HG02763 (cell line): ENCODE results near the gene NKPD1.

Source experiments
- ATAC-seq: cut with Tn5 transposase; IDR thresholded peaks from one replicate; pipeline ENCODE4 v1.9.1; 2021; ENCODE audit warnings: mild to moderate bottlenecking, moderate library complexity; ENCODE audit not compliant: unreplicated experiment

The NKPD1 gene

DNA sequence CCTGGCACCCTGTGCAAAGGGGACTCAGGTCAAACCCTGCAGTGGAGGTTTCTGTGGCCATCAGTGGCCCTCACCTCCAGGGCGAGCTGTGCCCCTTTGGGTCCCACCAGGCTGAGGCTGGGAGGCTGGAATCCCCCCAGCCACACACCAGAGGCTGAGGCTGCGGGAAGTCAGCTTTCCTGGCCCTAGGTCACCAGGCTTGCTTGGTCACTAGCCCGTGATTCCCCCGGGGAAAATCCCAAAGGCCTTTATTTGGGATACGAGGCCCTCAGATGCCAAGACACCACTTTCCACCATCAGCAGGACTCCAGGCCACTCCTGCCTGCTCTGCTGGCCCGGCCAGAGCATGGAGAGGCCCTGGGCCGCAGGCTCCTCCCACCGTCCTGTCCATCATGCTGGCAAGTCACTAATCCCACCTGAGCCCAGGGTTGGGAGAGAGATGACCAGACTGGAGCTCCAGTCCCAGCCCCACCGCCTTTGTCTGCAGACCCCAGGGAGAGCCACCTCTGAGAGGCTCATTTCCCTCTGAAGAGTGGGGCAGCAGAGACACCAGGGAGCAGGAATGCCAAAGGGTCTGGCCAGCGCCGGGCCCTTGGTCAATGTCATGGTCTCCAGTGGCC, 4.7 kb downstream of the NKPD1 start:
- no peak for ATAC-seq

DNA sequence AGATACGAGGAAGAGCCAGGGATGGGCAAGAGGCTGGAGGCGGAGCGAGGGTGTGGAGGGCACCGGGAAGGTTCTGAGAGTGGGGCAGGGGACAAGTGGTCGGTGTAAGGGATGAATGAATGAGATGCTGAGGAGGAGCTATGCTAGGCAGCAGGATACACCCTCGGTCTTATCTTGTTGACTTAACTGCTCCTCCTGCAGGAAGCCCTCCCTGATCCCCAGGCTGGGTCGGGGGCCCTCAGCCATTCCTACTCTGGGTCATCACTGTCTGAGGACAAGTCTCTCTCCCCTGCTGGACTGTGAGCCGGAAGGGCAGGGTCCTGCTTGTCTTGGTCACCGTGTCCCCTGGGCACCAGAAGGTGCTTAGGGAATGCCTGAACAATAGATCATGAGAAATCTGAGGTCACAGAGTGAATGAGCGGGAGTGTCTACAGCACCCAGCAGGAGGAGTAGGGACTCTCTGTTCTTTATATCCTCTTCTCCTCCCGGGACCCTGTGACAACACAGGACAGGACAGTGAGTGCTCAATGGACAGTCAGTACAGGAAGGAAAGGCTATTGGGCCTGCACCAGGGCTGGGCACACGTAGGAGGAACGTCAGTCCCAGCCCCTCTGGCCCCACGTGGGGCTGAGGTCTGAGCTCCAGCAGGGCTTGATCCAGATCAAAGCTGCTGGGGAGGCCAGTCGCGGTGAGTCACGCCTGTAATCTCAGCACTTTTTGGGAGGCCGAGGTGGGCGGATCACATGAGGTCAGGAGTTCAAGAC, 6.5 kb downstream of the NKPD1 start:
- ATAC-seq = no peak

DNA sequence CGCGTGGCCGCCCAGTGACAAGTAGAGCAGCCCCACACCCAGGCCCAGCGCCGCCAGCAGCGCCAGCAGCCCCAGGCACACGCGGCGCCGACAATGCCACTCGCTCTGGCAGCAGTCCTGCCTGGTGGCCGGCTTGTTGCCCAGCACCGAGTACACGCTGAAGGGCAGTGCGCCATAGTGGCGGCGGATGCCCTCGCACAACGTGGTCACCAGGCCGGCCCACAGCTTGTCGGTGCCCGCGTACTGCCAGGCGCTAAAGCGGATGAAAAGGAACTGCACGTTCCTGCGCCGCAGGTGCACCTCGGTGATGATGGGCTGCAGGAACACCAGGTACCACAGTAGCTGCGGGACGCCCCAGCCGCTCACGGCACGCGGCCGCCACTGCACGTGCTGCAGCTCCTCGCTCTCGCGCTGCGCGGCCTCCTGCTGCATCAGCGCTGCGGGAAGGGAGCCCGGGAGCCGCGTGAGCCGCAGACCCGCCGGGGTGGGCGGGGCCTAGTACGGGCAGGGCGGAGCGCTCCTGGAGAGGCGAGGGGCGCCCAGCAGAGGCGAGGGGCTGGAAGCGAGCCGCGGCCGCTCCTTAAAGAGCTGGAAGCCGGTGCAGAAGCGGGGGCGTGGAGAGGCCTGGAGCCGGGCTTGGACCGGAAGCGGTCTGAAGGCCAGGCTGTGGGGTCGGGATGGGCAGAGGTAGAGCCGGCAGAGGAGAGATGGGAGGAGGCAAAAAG, 7.3 kb downstream of the NKPD1 start:
- ATAC-seq = no peak

DNA sequence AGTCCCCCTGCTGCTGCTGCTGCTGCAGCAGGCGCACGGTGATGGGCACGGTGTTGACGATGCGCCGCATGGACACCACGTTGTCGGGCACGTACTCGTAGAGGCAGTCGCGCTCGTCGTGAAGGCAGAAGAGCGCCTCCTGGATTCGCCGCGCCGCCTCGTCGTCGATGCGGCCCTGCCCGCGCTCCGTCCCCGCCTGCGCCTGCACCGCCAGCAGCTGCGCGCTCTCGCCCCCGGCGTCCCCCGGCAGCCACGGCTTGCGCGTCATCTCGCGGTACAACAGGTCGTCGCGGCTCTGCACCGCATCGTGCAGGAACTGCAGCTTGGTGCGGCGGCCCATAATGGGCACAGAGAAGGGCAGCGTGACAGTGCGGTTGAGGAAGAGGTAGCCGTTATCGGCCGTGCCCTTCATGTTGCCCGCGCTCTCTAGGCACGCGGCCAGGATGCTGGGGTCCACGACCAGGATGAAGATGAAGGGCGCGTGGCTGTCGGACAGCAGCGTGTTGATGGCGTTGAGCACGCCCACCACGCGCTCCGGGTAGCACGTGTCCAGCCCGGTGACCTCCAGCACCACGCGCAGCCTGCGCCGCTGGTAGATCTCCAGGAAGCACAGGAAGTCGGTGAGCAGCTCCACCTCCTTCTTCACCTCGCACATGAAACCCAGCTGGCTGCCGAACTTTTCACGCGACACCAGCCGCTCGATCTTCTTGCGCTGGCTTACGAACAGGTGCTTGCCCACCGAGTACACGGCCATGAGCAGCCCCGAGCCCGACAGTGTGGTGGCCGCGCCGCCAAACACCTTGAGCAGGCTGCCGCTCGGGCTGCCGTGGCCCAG, 8.1 kb downstream of the NKPD1 start:
- ATAC-seq = no peak

DNA sequence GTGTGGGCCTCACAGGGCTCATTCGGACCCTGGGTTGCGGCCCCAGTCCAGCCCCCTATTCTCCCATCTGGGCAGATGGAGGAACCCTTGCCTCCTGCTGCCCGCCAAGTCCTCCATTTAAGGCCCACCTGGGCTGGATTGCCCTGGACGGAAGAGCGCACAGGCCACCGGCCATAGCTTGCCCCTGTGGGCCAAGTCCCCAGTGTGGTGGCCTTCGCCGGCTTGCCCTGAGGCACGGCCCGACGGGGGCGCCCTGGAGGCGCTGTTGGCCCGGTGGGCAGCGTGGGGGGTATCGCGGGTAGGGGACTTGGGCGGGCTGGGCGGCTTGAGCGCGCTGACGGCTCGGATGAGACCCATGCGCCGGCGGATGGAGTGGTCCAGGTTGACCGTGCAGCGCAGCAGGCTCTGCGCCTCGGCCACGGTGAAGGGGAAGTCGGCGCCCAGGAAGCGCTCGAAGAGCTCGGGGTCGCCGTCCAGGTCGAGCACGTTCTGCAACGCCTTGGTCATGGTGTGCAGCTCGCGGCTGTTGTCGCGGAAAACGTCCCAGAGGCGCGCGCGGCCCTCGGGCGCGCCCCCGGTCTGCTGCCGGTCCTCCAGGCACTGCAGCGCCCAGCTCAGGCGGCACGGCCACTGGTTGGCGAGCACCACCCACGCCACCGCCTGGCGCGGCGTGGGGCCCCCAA, 8.8 kb downstream of the NKPD1 start:
- ATAC-seq = no peak

DNA sequence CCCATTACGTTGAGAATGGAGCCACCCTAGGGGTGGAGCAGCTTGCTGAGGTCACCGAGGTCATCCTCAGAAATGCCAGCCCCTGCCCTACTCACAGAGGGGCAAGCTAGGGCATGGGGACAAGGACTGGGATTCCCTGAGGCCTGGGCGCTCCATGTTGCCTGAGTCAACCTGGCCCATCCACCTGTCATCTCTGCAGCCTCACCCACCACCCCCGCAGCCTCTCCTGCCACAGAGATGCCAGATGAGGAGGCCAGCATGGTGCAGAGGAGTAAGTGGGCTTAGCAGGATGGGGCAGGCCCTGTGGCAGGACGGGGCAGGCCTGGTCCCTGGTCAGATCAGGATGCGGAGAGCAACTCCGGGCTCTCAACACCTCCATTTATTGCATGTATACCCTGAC, 9.5 kb downstream of the NKPD1 start:
- no peak for ATAC-seq

DNA sequence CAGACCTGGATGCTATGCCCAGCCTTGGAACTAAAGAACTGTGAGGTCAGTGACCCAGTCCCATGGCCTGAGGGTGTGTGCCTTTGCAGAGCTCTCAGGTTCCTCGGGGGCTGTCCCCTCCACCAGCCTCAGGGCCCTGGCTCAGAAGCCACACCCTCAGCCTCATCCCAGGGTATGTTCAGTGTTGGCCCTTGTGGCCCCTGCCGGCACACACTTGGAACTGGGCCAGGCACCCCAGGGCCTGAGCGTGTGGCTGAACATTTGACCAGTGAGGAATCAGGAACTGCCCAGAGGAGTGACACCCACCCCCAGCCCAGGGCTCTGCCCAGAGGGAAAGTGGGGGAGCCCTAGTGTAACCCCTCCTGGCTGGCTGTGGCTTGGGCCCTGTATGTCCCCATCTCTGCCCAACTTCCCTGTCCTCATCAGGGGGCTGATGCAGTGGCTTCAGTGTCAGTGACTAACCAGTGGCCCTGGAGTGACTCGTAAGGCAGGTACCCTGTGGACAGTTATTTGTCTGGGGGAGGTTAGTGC, 10.0 kb downstream of the NKPD1 start:
- no peak for ATAC-seq

DNA sequence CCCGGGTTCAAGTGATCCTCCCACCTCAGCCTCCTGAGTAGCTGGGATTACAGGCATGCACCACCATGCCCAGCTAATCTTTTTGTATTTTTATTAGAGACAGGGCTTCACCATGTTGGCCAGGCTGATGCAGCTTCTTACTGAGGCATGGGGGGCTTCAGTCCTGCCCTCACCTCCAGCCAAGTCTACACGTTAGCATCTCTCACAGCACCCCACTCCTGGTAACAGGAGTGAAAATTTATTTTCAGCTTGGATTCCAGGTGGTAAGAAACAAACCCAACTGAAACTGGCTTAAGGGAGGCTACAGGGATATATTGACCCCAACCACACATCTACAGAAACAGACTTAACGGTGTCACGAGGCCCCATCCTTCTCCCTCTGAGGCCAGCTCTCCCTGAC, 10.6 kb downstream of the NKPD1 start:
- ATAC-seq = no peak

DNA sequence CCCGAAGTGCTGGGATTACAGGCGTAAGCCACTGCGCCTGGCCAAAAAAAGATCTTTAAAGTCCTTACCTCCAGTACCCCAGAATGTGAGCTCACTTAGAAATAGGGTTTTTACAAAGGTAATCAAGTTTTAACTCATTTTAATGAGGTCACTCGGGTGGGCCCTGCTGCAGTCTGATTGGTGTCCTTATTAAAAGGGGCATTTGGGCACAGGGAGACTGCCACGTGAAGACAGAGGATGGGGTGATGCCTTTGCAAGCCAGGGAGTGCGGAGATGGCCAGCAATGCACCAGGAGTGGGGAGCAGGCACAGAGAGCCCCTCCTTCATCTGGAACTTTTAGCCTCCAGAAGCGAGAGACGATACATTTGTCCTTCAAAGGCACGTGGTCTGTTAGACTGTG, 11.7 kb downstream of the NKPD1 start:
- no peak for ATAC-seq

DNA sequence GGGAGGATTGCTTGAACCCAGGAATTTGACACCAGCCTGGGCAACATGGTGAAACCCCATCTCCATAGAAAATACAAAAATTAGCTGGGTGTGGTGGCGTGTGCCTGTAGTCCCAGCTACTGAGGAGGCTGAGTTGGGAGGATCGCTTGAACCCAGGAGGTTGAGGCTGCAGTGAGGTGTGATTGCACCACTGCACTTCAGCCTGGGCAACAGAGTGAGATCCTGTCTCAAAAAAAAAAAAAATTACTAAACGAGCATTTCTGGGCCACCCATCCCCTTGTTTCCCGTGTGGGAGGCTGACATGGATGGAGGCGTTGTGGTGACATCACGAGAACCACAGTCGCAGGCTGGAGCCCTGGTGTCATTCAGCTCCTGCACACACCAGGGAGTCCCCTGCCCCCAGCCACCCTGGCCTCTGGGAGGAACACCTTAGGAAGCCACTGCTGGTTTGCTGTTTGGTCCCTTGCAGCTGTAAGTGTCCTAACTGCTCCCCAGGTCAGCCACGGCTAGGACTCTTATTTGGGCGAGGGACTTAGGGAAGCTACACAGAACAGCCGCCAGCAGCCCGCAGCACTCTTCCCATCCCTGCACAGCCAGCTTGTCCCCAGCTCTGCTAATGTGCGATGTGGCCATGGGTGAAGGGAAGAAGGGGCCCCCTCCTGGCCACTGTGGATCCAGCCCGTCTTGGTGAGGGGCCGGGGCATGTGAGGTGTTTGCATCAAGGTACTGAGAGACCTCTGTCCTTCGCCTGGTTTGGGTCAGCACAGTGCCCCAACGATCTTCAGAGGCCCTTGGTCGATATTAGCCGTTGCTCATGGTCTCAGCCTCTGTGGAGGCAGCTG, 12.7 kb downstream of the NKPD1 start:
- ATAC-seq = no peak

DNA sequence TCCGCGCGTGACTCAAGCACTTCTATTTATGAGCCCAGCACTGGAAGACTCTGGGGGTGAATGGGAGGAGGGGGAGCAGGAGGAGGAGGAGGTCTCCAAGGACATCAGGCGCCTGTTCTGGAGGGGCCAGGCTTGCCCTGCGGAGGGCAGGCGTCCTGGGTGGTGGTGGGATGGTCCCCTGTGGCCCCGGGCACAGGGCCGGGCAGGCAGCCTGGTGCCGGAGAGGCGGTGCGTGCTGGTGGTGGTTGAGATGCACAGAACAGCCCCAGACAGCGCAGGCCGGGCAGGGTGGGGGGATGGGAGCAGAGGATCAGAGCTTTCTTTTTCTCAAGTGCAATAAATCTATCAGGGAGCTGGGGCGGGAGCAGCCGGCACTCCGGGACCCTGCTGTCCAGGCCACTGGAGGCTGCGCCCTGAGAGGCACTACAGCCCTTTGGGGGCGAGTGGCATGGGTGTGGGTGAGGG, 14.0 kb downstream of the NKPD1 start:
- no peak for ATAC-seq

DNA sequence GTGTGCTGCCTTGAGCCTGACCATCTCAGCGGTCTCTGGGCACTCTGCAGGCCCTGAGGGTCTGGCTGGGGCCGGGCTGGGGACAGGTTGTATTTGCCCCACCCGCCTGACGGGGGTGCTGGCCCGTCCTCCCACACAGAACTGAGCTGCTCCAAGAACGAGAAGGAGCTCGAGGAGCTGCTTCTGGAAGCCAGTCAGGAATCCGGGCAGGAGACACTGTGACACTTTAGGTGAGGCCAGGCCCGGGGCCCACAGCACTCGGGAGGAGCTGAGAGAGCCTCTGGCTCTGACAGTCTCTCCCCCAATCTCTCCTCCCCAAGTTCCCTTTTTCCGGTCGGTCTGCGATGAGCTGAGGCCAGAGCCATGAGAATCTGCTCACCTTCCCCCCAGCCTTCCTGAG, 14.5 kb downstream of the NKPD1 start:
- ATAC-seq = no peak

DNA sequence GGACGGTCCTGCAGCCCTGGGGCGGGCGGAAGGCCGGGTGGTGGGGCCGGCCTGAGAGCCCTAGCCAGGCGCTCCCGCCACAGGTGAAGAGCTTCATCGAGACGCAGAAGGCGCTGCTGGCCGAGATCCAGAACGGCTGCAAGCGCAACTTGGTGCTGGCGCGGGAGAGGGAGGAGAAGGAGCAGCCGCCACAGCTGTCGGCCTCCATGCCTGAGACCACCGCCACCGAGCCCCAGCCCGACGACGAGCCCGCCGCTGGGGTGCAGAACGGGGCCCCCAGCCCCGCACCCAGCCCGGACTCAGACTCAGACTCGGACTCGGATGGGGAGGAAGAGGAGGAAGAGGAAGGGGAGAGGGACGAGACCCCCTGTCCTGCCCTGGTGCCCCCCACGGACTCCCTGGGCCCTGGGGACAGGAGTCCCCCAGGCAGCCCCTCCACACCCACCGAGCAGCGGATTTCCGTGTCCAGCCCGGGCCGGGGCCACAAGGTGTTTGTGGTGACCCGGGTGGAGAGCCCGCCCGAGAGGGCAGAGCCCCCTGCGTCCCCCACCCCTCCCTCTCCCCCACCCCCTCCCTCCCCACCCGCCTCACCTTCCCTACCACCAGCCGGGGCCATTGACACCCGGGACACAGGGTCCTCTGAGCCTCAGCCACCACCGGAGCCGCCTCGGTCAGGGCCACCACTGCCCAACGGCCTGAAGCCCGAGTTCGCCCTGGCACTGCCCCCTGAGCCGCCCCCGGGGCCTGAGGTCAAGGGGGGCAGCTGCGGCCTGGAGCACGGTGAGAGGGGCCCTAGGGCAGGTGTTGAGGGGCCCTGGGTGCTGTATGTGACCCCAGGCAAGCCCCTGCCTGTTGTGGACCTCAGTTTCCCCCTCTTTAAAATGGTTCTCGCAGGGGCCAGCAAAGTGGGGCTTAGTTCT, 15.3 kb downstream of the NKPD1 start:
- ATAC-seq = no peak

DNA sequence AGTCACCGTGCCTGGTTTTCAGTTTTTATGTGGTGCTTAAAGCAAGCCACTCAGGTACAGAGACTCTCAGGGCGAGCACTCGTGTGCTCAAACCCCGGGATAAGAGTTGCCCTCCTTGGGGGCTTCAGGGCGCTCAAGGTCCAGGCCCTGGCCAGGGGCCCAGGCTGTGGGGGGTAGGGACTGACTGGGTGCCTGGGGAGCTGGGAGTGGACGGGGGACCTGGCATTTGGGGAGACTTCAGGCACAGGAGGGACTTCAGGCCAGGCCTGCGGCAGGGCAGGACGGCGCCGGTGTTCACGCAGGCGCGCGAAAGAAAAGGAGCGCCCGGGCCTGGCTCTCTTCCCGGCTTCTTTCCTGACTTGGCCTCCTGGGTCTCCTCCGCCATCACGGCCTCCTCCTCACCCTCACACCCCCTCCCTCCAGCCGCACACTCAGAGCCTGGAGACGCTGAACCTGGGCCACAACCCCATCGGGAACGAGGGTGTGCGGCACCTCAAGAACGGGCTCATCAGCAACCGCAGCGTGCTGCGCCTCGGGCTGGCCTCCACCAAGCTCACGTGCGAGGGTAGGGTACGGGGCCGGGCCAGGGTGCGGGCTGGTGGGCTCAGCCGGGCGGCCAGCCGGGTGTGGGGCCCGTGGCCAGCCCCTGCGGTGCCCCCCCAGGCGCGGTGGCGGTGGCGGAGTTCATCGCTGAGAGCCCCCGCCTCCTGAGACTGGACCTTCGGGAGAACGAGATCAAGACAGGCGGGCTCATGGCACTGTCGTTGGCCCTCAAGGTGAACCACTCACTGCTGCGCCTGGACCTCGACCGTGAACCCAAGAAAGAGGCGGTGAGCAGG, 16.1 kb downstream of the NKPD1 start:
- no peak for ATAC-seq

DNA sequence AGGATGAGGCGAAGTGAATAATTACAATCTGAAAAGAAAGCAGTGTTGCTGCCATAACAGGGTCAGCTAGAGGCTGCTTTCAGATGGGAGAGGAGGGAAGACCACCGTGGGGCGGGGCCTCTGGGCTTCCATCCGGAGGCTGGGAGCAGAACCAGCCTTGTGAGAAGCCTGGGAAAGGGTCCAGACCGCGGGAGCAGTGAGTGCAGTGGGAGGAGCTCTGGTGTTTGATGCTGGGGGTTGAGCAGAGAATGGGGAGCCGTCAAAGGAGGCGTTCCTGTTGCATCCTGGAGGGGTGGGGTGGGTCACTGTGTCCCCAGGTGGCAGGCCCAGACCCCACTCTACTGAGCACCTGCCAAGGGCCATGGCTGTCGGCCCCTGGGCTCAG, 18.1 kb downstream of the NKPD1 start:
- ATAC-seq = no peak

DNA sequence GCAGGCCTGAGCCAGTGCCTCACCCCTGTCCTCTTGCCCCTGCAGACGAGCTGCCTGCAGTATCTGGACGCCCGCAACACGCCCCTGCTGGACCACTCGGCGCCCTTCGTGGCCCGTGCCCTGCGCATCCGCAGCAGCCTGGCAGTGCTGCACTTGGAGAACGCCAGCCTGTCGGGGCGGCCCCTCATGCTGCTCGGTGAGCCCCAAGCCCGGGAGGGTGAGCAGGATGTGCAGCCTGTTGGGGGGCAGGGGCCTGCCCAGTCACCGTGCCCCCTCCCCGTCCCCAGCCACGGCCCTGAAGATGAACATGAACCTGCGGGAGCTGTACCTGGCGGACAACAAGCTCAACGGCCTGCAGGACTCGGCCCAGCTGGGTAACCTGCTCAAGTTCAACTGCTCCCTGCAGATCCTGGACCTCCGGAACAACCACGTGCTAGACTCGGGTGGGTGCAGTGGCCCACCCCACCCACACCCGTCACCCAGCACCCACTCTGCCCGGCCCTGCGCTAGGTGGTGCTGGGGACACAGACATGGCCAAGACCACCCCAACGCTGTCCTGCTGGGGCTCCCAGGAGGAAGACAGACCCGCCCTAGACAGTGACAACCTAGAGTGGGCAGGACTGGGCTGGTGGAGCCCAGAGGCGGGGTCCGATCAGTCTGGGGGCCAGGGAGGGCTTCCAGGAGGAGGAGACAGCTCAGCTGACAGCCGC, 18.6 kb downstream of the NKPD1 start:
- ATAC-seq = no peak
